ENCODE data around the gene SNAP47.

SNAP47 gene

GRCh38 chr1:227749916-227750710 lies 14.9 kb downstream of the SNAP47 start:
- DNase-seq (ENCODE audit: low read depth in 2 of 2), result no peak

DNA sequence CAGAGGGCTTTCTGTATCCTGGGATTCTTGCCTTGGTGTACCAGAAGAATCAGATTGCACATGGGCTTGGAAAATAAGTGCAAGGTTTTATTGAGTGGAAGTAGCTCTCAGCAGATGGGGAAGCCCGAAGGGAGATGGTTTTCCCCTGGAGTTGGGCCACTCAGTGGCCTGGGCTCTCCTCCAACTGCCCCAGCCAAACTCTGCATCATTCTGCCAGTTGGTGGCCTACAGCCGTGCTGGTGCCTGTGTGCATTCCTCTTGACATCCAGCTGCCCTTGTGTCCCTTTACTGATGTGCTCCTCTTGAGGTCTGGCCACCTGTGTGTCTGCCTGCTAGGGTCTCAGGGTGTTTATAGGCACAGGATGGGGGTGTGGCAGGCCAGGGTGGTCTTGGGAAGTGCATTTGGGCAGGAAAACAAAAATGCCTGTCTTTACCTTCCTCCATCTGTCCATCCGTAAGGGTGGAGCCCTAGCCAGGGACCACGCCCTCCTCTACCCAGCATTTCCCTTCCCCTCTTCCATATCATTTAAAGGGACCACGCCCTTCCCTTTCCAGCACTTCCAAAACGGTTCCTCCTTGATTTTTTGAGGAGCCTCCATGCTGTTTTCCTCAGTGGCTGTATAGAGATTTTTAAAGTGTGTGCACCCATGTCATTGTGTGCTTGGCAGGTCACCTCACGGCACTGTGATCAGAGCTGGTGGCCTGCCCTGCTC lies 18.9 kb downstream of the SNAP47 start:
- no peak for DNase-seq (ENCODE audit: low read depth in 2 of 2)

DNA sequence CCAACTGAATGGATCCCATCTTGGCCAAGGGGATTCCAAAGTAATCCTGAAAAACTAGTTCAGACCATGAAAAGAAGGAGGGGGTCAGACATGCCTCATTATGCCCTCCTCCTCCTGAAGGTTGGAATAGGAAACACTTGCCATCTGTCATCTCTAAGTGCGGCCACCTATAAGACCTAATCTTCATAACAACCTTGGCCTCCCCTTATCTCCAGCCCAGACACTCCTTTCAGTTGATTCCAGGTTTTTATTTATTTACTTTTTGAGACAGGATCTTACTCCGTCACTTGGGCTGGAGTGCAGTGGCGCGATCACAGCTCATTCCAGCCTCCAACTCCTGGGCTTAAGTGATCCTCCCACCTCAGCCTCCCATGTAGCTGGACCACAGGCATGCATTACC lies 19.7 kb downstream of the SNAP47 start:
- no peak for DNase-seq (ENCODE audit: low read depth in 2 of 2)

DNA sequence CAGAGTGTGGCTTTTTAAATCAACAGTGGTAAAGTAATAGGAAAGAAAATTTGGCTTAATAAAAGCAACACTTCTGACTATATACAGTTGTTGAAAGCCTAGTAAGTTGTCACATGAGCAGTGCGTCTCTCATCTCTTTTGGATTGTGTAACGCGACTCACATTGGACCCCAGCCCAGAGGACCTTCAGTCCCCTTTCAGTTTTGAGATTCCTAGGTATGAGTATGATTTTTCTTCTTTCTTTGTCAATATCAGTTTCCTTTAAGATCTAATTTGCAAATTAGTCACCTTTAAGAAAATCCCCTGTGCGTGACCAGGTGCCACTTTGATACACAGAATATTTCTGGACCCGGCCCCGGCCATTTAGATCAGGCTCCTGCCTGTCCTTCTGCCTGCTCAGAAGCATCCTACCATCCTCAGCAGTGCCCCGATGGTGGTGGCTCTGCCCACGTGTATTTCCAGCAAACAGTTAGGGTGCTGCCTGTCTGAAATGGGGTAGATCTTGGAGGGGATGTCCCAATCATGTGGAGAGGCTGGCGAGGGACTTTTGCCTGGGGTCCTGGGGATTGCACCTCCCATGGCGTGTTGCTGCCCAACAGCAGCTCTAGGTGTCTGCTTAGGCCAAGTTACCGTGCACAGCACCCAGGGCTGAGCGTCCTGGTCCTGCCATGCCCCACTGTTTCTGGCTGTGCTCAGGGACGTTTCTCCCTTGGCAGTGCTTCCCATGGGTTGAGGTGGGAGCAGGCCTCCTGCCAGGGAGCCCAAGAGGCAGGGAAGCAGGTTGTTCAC lies 21.1 kb downstream of the SNAP47 start:
- DNase-seq (ENCODE audit: low read depth in 2 of 2), result no peak

DNA sequence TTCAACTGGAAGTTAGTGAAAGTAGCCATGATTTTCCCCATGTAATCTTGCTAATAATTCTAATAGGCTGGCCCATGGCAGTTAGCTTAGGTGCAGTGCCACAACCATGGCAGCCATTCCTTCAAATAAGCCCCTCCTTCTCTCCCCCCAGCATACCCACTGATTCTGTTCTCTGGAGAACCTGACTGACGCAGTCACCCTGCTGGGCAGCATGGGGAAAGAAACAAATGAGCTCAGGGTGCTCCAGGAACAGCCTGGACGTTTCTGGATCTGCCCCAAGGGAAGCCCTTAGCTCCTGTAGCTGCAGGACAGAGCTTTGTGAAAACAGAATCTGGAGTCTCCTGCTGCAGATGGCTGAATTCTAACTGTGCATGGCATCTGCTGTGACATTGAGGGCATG lies 22.5 kb downstream of the SNAP47 start:
- DNase-seq (ENCODE audit: low read depth in 2 of 2), result no peak

DNA sequence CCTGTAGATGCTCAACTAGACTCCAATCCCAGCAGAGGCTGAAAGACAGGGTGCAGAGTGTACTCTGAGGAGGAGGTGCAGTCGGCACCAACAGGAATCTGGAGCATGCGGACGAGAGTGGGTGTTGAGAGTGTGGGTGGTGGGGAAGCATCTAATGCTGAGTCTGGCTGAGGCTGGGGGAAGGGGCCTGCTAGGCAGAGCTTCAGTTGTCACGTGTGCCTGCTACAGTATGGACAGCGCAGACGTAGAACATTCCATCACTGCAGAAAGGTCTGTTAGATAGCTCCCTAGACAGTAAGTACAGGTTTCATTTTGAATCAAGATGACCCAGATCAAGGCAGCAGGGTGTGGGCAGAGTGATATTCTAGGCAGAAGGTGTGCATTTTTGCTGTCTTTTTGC lies 23.1 kb downstream of the SNAP47 start:
- no peak for DNase-seq (ENCODE audit: low read depth in 2 of 2)

- DNase-seq (ENCODE audit: low read depth in 2 of 2), result no peak
These were observed 24.4 kb downstream of the SNAP47 start for GRCh38 chr1:227759341-227760300.

GRCh38 chr1:227760377-227760776 lies 25.1 kb downstream of the SNAP47 start:
- no peak for DNase-seq (ENCODE audit: low read depth in 2 of 2)

GRCh38 chr1:227761621-227762230 lies 26.5 kb downstream of the SNAP47 start:
- no peak for DNase-seq (ENCODE audit: low read depth in 2 of 2)

GRCh38 chr1:227762231-227762911 lies 27.1 kb downstream of the SNAP47 start:
- DNase-seq (ENCODE audit: low read depth in 2 of 2), result peak; percentile 76 to 80

GRCh38 chr1:227763246-227764018 lies 28.2 kb downstream of the SNAP47 start:
- DNase-seq (ENCODE audit: low read depth in 2 of 2), result no peak

DNA sequence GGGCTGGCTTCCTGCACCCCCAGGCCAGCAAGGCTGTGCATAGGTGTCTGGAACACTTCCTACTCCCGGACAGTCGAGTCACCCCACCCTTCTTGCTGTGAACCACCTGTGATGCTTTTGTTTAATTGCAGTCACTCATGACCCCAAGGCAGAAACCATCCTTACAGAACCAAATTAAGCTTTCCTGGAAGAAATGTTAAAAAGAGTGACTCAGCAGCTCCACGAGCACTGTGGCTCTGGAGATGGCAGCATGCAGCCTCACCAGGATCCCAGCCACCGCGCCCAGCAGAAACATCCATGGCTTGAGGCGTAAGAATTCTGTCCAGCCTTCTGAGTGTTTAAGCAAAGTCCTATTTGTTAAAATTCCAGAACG lies 28.8 kb downstream of the SNAP47 start:
- DNase-seq (ENCODE audit: low read depth in 2 of 2), result no peak

GRCh38 chr1:227765261-227766014 lies 30.2 kb downstream of the SNAP47 start:
- DNase-seq (ENCODE audit: low read depth in 2 of 2), result no peak

- peak in 1 of 2 donors; percentile 47 for DNase-seq (ENCODE audit: low read depth in 2 of 2)
These were observed 30.9 kb downstream of the SNAP47 start for GRCh38 chr1:227766015-227766634.

DNA sequence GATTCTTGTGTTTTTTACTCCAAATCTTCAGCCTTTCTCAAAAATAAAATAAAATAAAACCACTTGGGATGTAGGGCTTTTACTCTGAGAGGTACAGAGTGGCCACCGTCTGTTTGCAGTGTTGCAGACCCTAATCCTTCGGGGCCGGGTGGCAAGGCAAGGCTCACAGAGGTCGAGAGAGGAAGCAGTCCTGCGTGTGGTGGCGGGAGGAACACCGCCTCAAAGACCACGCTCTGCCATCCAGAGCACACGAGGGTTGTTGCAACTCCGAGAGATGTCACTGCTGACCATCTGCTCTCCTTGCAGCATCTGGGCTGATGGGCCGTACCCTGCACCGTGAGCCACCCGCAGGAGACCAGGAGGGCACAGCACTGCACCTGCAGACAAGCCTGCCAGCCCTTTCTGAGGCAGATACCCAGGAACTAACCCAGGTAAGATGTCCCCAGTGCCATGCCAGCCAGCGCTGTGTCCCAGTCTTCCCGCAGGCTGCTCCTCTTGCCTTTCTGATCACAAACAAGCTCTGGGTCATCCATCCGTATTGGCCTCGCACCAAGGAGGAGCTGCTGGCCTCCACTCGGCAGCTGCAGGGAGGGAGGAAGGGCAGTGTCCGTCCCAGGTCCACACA lies 31.5 kb downstream of the SNAP47 start:
- DNase-seq (ENCODE audit: low read depth in 2 of 2), result no peak

- no peak for DNase-seq (ENCODE audit: low read depth in 2 of 2)
These were observed 32.3 kb downstream of the SNAP47 start for GRCh38 chr1:227767401-227768124.

DNA sequence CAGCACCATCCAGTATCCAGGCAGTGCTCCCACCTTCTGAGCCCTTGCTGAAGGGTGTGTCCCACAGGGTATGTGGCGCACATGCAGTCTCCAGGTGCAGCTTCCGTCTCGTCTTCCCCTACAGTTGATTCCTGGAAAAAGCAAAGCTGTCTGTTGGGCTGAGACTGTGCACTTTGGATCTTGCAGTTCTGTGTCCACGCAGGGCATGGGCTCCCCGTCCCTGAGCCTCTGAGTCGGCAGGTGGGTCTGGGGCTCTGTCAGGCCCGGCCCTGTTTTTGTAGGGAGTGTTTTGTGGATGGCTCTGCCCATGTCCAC lies 32.8 kb downstream of the SNAP47 start:
- DNase-seq (ENCODE audit: low read depth in 2 of 2), result no peak
